Trophoblast cell (in vitro differentiated cells and primary cell): Measurements from ENCODE around the gene ARHGAP31.

Experiments
- DNase-seq, 2 donors: peaks; one replicate each; pipeline ENCODE4 v3.0.0-alpha.2; 2016
- H2AFZ ChIP-seq: 2 replicates; pipeline ENCODE4 v1.6.1; 2013; ENCODE audit warnings: low read length, moderate library complexity, mild to moderate bottlenecking; ENCODE audit not compliant: insufficient read depth, poor library complexity
- H2AK5ac ChIP-seq: 2 replicates; pipeline ENCODE4 v1.6.1; 2013; ENCODE audit warnings: mild to moderate bottlenecking, low read length
- H2BK120ac ChIP-seq: 2 replicates; pipeline ENCODE4 v1.6.1; 2013; ENCODE audit warnings: low read length, mild to moderate bottlenecking, moderate library complexity; ENCODE audit not compliant: insufficient read depth, poor library complexity
- H2BK12ac ChIP-seq: 2 replicates; pipeline ENCODE4 v1.6.1; 2013; ENCODE audit warnings: mild to moderate bottlenecking, low read length, moderate library complexity
- H2BK5ac ChIP-seq: 2 replicates; pipeline ENCODE4 v1.6.1; 2013; ENCODE audit warnings: low read length, low read depth, moderate library complexity, mild to moderate bottlenecking; ENCODE audit not compliant: poor library complexity
- H3K14ac ChIP-seq: 2 replicates; pipeline ENCODE4 v1.6.1; 2013; ENCODE audit warnings: mild to moderate bottlenecking, low read length
- H3K18ac ChIP-seq: 2 replicates; pipeline ENCODE4 v1.6.1; 2013; ENCODE audit warnings: mild to moderate bottlenecking, low read length
- H3K23ac ChIP-seq: 2 replicates; pipeline ENCODE4 v1.6.1; 2013; ENCODE audit warnings: low read length
- H3K27ac ChIP-seq: 2 replicates; pipeline ENCODE4 v1.5.1; 2013; ENCODE audit warnings: low read depth, mild to moderate bottlenecking, inconsistent platforms, low read length, moderate library complexity
- H3K27me3 ChIP-seq: 2 replicates; pipeline ENCODE4 v1.6.1; 2013; ENCODE audit warnings: inconsistent platforms, mild to moderate bottlenecking, low read length, moderate library complexity; ENCODE audit not compliant: insufficient read depth
- H3K36me3 ChIP-seq, 2 experiments: 1 replicate in 1 of 2; 2 replicates in 1 of 2; pipeline ENCODE4 v1.6.1; 2013; ENCODE audit warnings: low read length in 2 of 2, mild to moderate bottlenecking in 2 of 2, moderate library complexity in 1 of 2; ENCODE audit not compliant: insufficient read depth in 2 of 2, control insufficient read depth in 1 of 2
- H3K4ac ChIP-seq: 2 replicates; pipeline ENCODE4 v1.6.1; 2013; ENCODE audit warnings: low read depth, mild to moderate bottlenecking, low read length, moderate library complexity
- H3K4me1 ChIP-seq, 2 experiments: 1 replicate in 1 of 2; 2 replicates in 1 of 2; pipeline ENCODE4 v1.6.1; 2013; ENCODE audit warnings: low read length in 2 of 2, mild to moderate bottlenecking in 2 of 2, moderate library complexity in 1 of 2; ENCODE audit not compliant: insufficient read depth in 2 of 2, control insufficient read depth in 1 of 2
- H3K4me2 ChIP-seq: 2 replicates; pipeline ENCODE4 v1.6.1; 2013; ENCODE audit warnings: inconsistent platforms, mild to moderate bottlenecking, low read length, moderate library complexity
- H3K4me3 ChIP-seq: 2 replicates; pipeline ENCODE4 v1.5.1; 2013; ENCODE audit warnings: mild to moderate bottlenecking, low read depth, low read length, inconsistent platforms
- H3K79me1 ChIP-seq: one replicate; pipeline ENCODE4 v1.6.1; 2013; ENCODE audit warnings: low read length
- H3K79me2 ChIP-seq: 2 replicates; pipeline ENCODE4 v1.6.1; 2013; ENCODE audit warnings: low read length, mild to moderate bottlenecking; ENCODE audit not compliant: control insufficient read depth, insufficient read depth, poor library complexity
- H3K9ac ChIP-seq: 2 replicates; pipeline ENCODE4 v1.6.1; 2013; ENCODE audit warnings: mild to moderate bottlenecking, low read length
- H3K9me3 ChIP-seq: 2 replicates; pipeline ENCODE4 v1.6.1; 2013; ENCODE audit warnings: low read depth, mild to moderate bottlenecking, control low read depth, inconsistent platforms, low read length; ENCODE audit not compliant: insufficient read depth
- H4K12ac ChIP-seq: 2 replicates; pipeline ENCODE4 v1.6.1; 2013; ENCODE audit warnings: low read depth, mild to moderate bottlenecking, low read length, moderate library complexity
- H4K8ac ChIP-seq: 2 replicates; pipeline ENCODE4 v1.6.1; 2013; ENCODE audit warnings: low read depth, mild to moderate bottlenecking, low read length, moderate library complexity
- H4K91ac ChIP-seq: one replicate; pipeline ENCODE4 v1.6.1; 2013; ENCODE audit warnings: low read depth, mild to moderate bottlenecking, low read length, moderate library complexity
- WGBS: extraction: QIAGEN DNeasy Blood & Tissue Kit; methylation state at CpG from one replicate; pipeline ENCODE4 v1.1.7; 2013; ENCODE audit warnings: missing lambda C conversion rate; ENCODE audit not compliant: insufficient read length, insufficient coverage; ENCODE audit errors: extremely low coverage; 5-methylcytosine and 5-hydroxymethylcytosine counted together

ARHGAP31 gene

DNA sequence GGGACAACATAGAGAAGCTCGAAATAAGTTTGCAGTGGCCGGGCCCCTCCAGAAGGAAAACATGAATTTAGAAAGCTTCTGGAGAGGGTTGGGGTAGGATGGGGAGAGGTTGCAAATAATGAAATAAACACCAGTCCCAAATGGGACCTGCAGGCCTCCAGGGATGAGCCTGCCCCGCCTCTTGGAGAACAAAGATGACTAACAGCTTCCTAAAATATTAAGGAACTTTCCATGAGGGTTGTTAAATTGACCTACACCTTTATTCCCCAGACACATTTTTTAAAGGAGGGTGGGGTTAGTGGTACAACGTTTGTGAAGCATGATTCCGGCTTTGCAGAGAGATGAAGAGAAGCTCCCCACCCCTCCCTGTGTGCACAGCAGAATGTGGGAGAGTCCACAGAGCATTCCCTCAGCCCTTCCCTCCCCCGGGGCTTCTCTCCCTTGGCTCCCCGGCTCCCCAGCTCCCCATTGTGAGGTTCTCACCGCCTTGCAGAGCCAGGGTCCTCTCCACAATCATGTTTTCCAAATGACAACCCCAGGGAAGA is 84.1 kb downstream of the ARHGAP31 start:
- peaks cover 20 to 25% of the 10 kb centered on the region in 2 experiments for H3K36me3 ChIP-seq
- H4K8ac ChIP-seq = no peak overlapping the region
- no peak overlapping the region for H3K4me2 ChIP-seq
- no peaks in the 10 kb centered on the region for H3K79me1 ChIP-seq
- no peak overlapping the region for H3K18ac ChIP-seq
- H3K9ac ChIP-seq = no peak overlapping the region
- no peak overlapping the region for H2BK12ac ChIP-seq
- H3K4me3 ChIP-seq = no peak overlapping the region
- no peaks in the 10 kb centered on the region for H3K27me3 ChIP-seq
- no peak overlapping the region for H3K14ac ChIP-seq
- no peak overlapping the region for H4K91ac ChIP-seq
- no peak overlapping the region for H2BK5ac ChIP-seq
- no peak overlapping the region for H3K27ac ChIP-seq
- DNase-seq = peak in 1 of 2 donors; percentile 68
- no peak overlapping the region for H2AFZ ChIP-seq
- H3K23ac ChIP-seq = no peak overlapping the region
- H4K12ac ChIP-seq = no peak overlapping the region
- H2BK120ac ChIP-seq = no peak overlapping the region
- no CpG with 5 or more reads among the region's 8 CpGs for WGBS
- H2AK5ac ChIP-seq = no peak overlapping the region
- no peaks in the 10 kb centered on the region for H3K9me3 ChIP-seq
- no peak overlapping the region for H3K4ac ChIP-seq
- no peaks in the 10 kb centered on the region for H3K4me1 ChIP-seq
- no peaks in the 10 kb centered on the region for H3K79me2 ChIP-seq

DNA sequence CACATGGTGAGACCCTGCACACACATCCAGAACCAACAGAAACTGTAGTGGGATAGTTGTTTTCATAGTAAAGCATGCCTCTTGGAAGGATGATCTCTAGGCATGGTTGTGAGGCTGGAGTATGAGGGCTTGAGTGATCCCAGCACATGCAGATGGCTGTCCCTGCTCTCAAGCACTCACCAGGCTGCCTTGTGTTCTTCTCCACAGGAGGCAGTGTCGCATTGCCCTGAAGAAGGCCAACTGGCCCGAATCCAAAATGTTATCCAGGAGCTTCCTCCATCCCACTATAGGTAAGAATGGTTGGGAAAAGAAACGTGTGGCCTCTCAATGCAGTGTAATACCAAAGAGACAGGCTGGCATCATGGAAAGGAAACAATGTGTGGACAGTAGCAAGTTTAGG is 86.5 kb downstream of the ARHGAP31 start:
- no CpG with 5 or more reads among the region's 3 CpGs for WGBS
- Histone ChIP-seq H3K79me1 (no peaks in the 10 kb centered on the region), H3K9ac (no peak overlapping the region), H2BK12ac (no peak overlapping the region), H4K12ac (no peak overlapping the region), H3K23ac (no peak overlapping the region), H2BK5ac (no peak overlapping the region), H3K27ac (no peak overlapping the region), H3K18ac (no peak overlapping the region), H3K27me3 (no peaks in the 10 kb centered on the region), H3K4ac (no peak overlapping the region), H3K36me3 (peaks cover 15 to 29% of the 10 kb centered on the region in 2 experiments), H3K79me2 (no peaks in the 10 kb centered on the region), H2AFZ (no peak overlapping the region), H4K8ac (no peak overlapping the region), H2AK5ac (no peak overlapping the region), H3K4me3 (no peak overlapping the region), H4K91ac (no peak overlapping the region), H2BK120ac (no peak overlapping the region), H3K4me1 (no peaks in the 10 kb centered on the region), H3K9me3 (no peaks in the 10 kb centered on the region), H3K14ac (no peak overlapping the region), H3K4me2 (no peak overlapping the region)
- no peak for DNase-seq

DNA sequence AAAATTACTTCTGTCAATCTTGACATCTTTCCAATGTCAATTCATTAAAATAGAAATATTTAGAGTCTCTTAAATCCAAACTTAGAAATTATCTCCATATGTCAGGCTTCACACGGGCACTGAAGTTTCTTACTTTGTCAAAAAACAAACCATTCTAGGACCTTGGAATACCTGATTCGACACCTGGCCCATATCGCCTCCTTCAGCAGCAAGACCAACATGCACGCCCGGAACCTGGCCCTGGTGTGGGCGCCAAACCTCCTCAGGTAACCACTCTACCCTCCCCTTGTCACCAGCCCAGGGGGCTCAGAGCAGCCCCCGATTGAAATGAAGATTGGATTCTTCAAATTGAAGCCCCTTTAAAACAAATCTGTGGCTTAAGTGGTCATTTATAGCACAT is 88.0 kb downstream of the ARHGAP31 start:
- Histone ChIP-seq H3K4me2 (no peak overlapping the region), H3K18ac (no peak overlapping the region), H3K23ac (no peak overlapping the region), H2AFZ (no peak overlapping the region), H4K12ac (no peak overlapping the region), H3K9me3 (no peaks in the 10 kb centered on the region), H3K79me1 (no peaks in the 10 kb centered on the region), H3K79me2 (no peaks in the 10 kb centered on the region), H3K4me3 (no peak overlapping the region), H3K4ac (no peak overlapping the region), H3K14ac (no peak overlapping the region), H3K36me3 (peaks cover 20 to 28% of the 10 kb centered on the region in 2 experiments), H3K4me1 (no peaks in the 10 kb centered on the region), H2BK12ac (no peak overlapping the region), H2BK5ac (no peak overlapping the region), H3K27ac (no peak overlapping the region), H3K27me3 (no peaks in the 10 kb centered on the region), H3K9ac (no peak overlapping the region), H2AK5ac (no peak overlapping the region), H4K8ac (no peak overlapping the region), H2BK120ac (no peak overlapping the region), H4K91ac (no peak overlapping the region)
- no peak for DNase-seq
- WGBS = no CpG with 5 or more reads among the region's 7 CpGs

DNA sequence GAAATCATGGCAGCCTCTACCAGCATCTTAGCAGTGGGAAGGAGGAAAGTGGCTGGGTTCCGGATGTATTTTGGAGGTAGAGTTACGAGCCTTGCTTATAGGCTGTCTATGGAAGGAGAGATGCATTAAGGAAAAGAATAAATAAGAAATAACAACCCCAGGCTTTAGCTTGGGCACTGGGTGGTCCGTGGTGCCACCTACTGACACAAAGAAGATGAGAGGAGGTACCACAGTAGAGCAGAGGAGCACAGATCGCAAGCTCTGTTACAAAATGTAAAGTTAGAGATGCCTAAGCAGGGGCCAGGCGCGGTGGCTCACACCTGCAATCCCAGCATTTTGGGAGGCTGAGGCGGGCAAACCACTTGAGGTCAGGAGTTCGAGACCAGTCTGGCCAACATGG is 94.4 kb downstream of the ARHGAP31 start:
- Histone ChIP-seq H3K4me3 (no peak overlapping the region), H4K12ac (no peak overlapping the region), H2BK12ac (no peak overlapping the region)

More for the DNA sequence above, 94.4 kb downstream of the ARHGAP31 start:
- H2BK120ac ChIP-seq = no peak overlapping the region
- H3K79me2 ChIP-seq = no peaks in the 10 kb centered on the region
- no peak overlapping the region for H3K27ac ChIP-seq
- no peak overlapping the region for H4K91ac ChIP-seq
- no peaks in the 10 kb centered on the region for H3K79me1 ChIP-seq
- no peak overlapping the region for H3K9ac ChIP-seq
- no peak overlapping the region for H4K8ac ChIP-seq
- H3K36me3 ChIP-seq = peaks cover 31 to 44% of the 10 kb centered on the region in 2 experiments
- H3K18ac ChIP-seq = no peak overlapping the region
- H2AK5ac ChIP-seq = no peak overlapping the region
- no peak overlapping the region for H2AFZ ChIP-seq
- H3K4me2 ChIP-seq = no peak overlapping the region
- no peaks in the 10 kb centered on the region for H3K9me3 ChIP-seq
- no peak overlapping the region for H3K14ac ChIP-seq
- DNase-seq = no peak
- H3K27me3 ChIP-seq = no peaks in the 10 kb centered on the region
- no peaks in the 10 kb centered on the region for H3K4me1 ChIP-seq
- H2BK5ac ChIP-seq = no peak overlapping the region
- H3K23ac ChIP-seq = no peak overlapping the region
- no CpG with 5 or more reads among the region's 8 CpGs for WGBS
- no peak overlapping the region for H3K4ac ChIP-seq
